Nephron progenitor cell (in vitro differentiated cells): ENCODE data around the gene SCN4A.

Experiments used
- DNase-seq: peaks from one replicate; pipeline ENCODE4 v3.0.0; 2021
- H3K27ac Mint-ChIP-seq: 2 replicates; pipeline ENCODE4 v1.8.0; 2021; ENCODE audit warnings: mild to moderate bottlenecking, moderate library complexity, mixed read lengths
- H3K27me3 Mint-ChIP-seq: 2 replicates; pipeline ENCODE4 v1.8.0; 2021; ENCODE audit warnings: mild to moderate bottlenecking, low read depth, mixed read lengths; ENCODE audit not compliant: poor library complexity
- H3K36me3 Mint-ChIP-seq: 2 replicates; pipeline ENCODE4 v1.8.0; 2021; ENCODE audit warnings: low read depth, mixed read lengths
- H3K4me1 Mint-ChIP-seq: 2 replicates; pipeline ENCODE4 v1.8.0; 2021; ENCODE audit warnings: mixed read lengths
- H3K4me3 Mint-ChIP-seq: 2 replicates; pipeline ENCODE4 v1.8.0; 2021; ENCODE audit warnings: mild to moderate bottlenecking, moderate library complexity, mixed read lengths
- H3K9me3 Mint-ChIP-seq: 2 replicates; pipeline ENCODE4 v1.8.0; 2021; ENCODE audit warnings: mild to moderate bottlenecking, moderate library complexity, mixed read lengths
- TF ChIP-seq, protein P1 (sequence below): fragments of 200-600 bp; sonication (generic); IDR thresholded peaks from 2 replicates; pipeline ENCODE4 v1.5.0; 2021; ENCODE audit warnings: antibody characterized with exemption

SCN4A gene

DNA sequence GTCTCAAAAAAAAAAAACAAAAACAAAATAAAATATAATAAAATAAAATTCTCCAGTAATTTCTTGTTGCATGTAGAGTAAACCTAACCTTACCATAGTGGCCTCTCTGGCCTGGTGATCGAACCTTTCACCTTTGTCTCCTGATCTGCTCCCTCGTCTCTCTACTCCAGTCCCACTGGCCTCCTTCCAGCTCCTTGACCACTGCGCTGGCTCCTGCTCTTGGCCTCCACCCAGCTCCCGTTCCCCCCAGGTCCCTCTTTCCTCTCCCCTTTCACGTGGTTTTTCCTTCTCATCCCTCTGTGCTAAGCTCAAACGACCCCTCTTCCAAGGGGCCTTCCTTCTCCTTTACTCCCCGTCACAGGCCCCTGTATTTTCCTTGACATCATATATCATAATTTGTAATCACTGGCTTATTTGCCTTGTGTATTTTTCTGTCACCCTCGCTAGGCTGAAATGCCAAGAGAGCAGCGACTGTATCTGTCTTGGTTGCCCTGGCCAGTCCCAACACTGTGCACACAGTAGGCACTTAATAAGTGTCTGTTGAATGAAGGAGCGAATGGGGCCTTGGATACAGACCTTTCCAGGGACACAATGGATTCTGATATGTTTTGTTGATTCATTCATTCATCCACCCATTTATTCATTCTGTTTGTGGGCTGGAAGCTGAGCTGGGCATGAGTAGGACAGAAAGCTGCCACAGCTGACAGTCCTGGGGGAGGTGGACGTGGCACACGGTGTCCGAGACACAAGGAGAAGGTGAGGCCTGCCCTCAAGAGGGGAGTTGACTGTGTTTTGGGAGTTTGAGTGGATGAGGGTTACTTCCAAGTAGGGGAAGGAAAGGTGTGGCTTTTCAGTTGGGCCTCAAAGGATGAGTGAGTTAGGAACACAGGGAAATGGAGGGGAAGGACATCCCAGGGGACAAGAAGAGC, 5.8 kb upstream of the SCN4A start:
- no peak overlapping the region for H3K27ac Mint-ChIP-seq
- no peak for DNase-seq
- H3K4me1 Mint-ChIP-seq, result peaks cover 13% of the 10 kb centered on the region
- H3K27me3 Mint-ChIP-seq, result peaks cover 2% of the 10 kb centered on the region
- H3K36me3 Mint-ChIP-seq, result peaks cover 11% of the 10 kb centered on the region
- peaks cover 25% of the 10 kb centered on the region for H3K9me3 Mint-ChIP-seq
- H3K4me3 Mint-ChIP-seq, result no peak overlapping the region
- TF ChIP-seq, protein P1, sequence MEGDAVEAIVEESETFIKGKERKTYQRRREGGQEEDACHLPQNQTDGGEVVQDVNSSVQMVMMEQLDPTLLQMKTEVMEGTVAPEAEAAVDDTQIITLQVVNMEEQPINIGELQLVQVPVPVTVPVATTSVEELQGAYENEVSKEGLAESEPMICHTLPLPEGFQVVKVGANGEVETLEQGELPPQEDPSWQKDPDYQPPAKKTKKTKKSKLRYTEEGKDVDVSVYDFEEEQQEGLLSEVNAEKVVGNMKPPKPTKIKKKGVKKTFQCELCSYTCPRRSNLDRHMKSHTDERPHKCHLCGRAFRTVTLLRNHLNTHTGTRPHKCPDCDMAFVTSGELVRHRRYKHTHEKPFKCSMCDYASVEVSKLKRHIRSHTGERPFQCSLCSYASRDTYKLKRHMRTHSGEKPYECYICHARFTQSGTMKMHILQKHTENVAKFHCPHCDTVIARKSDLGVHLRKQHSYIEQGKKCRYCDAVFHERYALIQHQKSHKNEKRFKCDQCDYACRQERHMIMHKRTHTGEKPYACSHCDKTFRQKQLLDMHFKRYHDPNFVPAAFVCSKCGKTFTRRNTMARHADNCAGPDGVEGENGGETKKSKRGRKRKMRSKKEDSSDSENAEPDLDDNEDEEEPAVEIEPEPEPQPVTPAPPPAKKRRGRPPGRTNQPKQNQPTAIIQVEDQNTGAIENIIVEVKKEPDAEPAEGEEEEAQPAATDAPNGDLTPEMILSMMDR, result no peak

DNA sequence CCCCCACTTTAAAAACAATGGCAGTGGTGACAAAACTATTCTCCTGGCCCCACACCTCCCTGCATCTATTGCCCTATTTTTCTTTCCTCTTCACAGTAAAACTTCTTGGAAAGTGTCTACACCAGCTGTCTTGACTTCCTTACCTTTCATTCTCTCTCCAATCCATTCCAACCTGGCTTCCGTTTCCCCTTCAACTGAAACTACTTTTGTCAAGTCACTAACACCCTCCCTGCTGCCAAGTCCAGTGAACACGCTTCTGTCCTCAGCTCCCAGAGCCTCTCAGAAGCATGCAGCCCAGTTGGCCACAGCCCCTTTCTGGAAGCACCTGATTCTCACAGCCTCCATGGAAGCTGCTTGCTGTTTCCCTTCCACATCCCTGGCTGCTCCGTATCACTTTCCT, 4.0 kb upstream of the SCN4A start:
- H3K9me3 Mint-ChIP-seq, result peaks cover 10% of the 10 kb centered on the region
- peaks cover 17% of the 10 kb centered on the region for H3K4me1 Mint-ChIP-seq
- no peaks in the 10 kb centered on the region for H3K36me3 Mint-ChIP-seq
- H3K27ac Mint-ChIP-seq, result no peak overlapping the region
- H3K4me3 Mint-ChIP-seq, result no peak overlapping the region
- TF ChIP-seq, protein P1, result no peak
- DNase-seq, result no peak
- H3K27me3 Mint-ChIP-seq, result peaks cover 7% of the 10 kb centered on the region

DNA sequence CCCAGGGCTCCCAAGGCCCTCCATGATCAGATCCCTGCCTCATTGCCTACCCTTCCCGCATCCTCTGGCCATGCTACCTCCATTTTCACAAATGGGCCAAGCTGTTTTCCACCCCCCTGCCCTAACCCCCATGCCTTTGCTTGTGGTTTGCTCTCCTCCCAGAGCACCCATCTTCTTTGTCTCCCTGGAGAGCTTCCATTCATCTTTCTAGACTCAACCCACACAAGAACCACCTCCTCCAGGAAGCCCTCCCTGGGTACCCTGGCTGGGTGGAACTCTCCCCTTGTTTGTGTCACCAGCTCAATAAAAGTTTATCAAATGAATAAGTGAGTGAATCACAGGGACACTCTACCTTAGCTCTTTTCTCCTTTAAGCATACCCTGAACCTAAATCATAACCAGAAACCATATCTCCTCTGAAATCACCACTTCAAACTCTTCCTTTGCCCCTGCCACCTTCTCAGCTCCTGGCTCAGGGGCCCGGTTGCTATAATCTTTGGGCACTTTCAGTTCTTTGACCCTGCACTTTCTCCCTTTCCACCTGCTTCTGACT, 2.9 kb upstream of the SCN4A start:
- peaks cover 17% of the 10 kb centered on the region for H3K4me1 Mint-ChIP-seq
- peaks cover 7% of the 10 kb centered on the region for H3K27me3 Mint-ChIP-seq
- TF ChIP-seq, protein P1, result no peak

DNA sequence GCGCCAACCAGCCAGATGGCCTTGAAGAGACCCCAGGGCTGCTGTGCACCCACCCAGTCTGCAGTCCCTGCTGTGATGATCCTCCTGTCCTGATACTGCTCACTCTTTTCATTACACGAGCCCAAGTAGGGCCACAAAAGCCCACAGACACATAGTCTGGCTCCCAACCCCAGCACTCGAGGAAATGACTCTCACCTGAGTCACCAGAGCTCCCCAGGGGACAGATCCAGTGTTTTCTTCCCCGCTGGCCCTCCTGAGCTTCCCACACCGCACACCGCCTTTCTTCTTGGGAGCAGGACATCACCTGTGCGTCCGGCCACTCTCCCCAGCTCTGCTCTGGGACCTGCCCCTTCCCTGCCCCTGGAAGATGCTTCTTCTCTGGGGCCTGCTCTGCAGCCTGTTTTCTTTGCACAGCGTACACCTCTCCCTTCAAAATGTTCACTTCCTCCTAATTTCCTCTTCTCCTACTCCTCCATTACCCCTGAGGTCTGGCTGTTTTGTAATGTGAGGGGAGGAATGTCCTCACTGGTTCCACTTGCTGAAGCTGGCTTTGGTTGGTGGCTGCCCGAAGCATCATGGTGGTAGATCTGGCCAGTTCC, 2.0 kb upstream of the SCN4A start:
- H3K36me3 Mint-ChIP-seq, result no peaks in the 10 kb centered on the region
- DNase-seq, result no peak

More for the DNA sequence above, 2.9 kb upstream of the SCN4A start:
- no peak for DNase-seq
- H3K36me3 Mint-ChIP-seq, result no peaks in the 10 kb centered on the region
- H3K9me3 Mint-ChIP-seq, result peaks cover 1% of the 10 kb centered on the region
- no peak overlapping the region for H3K27ac Mint-ChIP-seq
- H3K4me3 Mint-ChIP-seq, result no peak overlapping the region

DNA sequence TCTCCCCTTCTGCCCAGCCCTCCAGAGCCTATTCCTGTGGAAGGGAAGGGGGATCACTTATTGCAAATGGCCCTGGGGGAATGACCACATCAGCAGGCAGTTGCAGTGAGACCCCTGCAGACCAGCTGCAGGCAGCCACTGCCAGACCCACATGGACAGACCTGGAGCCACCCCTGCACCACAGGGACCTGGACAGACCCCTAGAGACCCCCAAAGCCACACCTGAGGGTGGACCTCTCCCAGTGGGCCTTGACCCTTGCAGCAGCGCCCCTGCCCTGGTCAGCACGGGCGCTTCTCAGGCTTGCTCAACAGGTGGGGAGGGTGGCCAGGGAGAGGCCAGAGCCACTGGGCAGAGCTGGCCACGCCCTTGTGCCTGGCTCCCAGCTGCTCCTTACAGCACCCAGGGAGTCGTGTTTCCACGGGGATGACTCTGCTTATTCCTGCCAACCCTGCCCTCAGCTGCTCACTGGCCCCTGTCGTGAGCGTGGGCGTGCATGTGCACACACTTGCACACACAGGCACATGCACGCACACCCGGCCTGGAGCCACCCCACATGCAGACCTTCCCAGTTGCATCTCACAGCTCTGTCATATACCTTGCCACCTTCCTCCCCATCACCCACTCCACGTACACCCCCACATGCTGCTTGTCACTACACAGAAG, 1.3 kb upstream of the SCN4A start:
- TF ChIP-seq, protein P1, result no peak
- no peak overlapping the region for H3K27ac Mint-ChIP-seq

More for the DNA sequence above, 2.0 kb upstream of the SCN4A start:
- Mint-ChIP-seq H3K27me3 (peaks cover 7% of the 10 kb centered on the region), H3K9me3 (no peaks in the 10 kb centered on the region), H3K27ac (no peak overlapping the region), H3K4me3 (no peak overlapping the region), H3K4me1 (peaks cover 17% of the 10 kb centered on the region)
- TF ChIP-seq, protein P1, result no peak

More for the DNA sequence above, 1.3 kb upstream of the SCN4A start:
- H3K4me3 Mint-ChIP-seq, result no peak overlapping the region
- H3K9me3 Mint-ChIP-seq, result no peaks in the 10 kb centered on the region
- DNase-seq, result no peak
- H3K36me3 Mint-ChIP-seq, result no peaks in the 10 kb centered on the region
- H3K4me1 Mint-ChIP-seq, result peaks cover 17% of the 10 kb centered on the region
- H3K27me3 Mint-ChIP-seq, result peaks cover 7% of the 10 kb centered on the region
